NB4 (cell line): Measurements from ENCODE around the gene IL21R.

Experiments
- DNase-seq: peaks from one replicate; pipeline ENCODE4 v3.0.0; 2010; ENCODE audit warnings: low read depth
- H3K4me3 ChIP-seq: one replicate; pipeline ENCODE4 v1.5.1; 2011; ENCODE audit warnings: mild to moderate bottlenecking, low read depth, low read length, moderate library complexity
- CTCF ChIP-seq: IDR thresholded peaks from one replicate; pipeline ENCODE4 v1.5.1; 2012; ENCODE audit warnings: low read depth, low read length
- MAX ChIP-seq: IDR thresholded peaks from 2 replicates; pipeline ENCODE4 v1.6.1; 2011; ENCODE audit warnings: low read depth, low read length
- MYC ChIP-seq: IDR thresholded peaks from 2 replicates; pipeline ENCODE4 v1.6.1; 2011; ENCODE audit warnings: low read depth, low read length
- POLR2A ChIP-seq: IDR thresholded peaks from 2 replicates; pipeline ENCODE4 v1.6.1; 2011; ENCODE audit warnings: mild to moderate bottlenecking; ENCODE audit not compliant: insufficient read length; ENCODE audit errors: extremely low read depth

The IL21R gene

GRCh38 chr16:27458987-27459688 lies 57.2 kb downstream of the IL21R start:
- no peak for TF ChIP-seq MAX
- TF ChIP-seq POLR2A, result no peak
- no peak for TF ChIP-seq CTCF
- no peak for TF ChIP-seq MYC
- H3K4me3 ChIP-seq, result no peak overlapping the region
- DNase-seq, result no peak

- TF ChIP-seq POLR2A (no peak), MAX (no peak), CTCF (no peak), MYC (no peak)
Observed at GRCh38 chr16:27460213-27460612, 58.2 kb downstream of the IL21R start.

GRCh38 chr16:27460663-27461482 lies 58.9 kb downstream of the IL21R start:
- TF ChIP-seq MAX (no peak), CTCF (no peak), MYC (no peak), POLR2A (no peak)
- H3K4me3 ChIP-seq, result no peak overlapping the region
- no peak for DNase-seq

More at GRCh38 chr16:27460213-27460612, 58.2 kb downstream of the IL21R start:
- no peak overlapping the region for H3K4me3 ChIP-seq
- no peak for DNase-seq

GRCh38 chr16:27461483-27462171 lies 59.7 kb downstream of the IL21R start:
- H3K4me3 ChIP-seq, result no peak overlapping the region
- no peak for DNase-seq
- TF ChIP-seq MAX (no peak), MYC (no peak), POLR2A (no peak), CTCF (no peak)

- DNase-seq, result no peak
- TF ChIP-seq POLR2A, result no peak
- TF ChIP-seq MYC, result no peak
- TF ChIP-seq MAX, result no peak
- no peak for TF ChIP-seq CTCF
- H3K4me3 ChIP-seq, result no peak overlapping the region
Observed at GRCh38 chr16:27462200-27462845, 60.3 kb downstream of the IL21R start.
